ENCODE measurements around the gene DAB2IP. TPM values are rescaled to one million over a fixed set of nuclear protein-coding genes. Genes with fewer than 3 reads are reported as not detected.
"Not testable (repeated sequence)": the region's sequence is repeated elsewhere in the genome, so short reads cannot be mapped to it uniquely, and the experiment has no call there.

Gene DAB2IP
- total RNA-seq, 1 donor from 2014 or later = 24.3 TPM

GRCh38 chr9:121786998-121787422 is 135.6 kb downstream of the DAB2IP start:
- H3K27ac Mint-ChIP-seq = no peak overlapping the region
- no peak overlapping the region for H3K4me3 ChIP-seq
- no peak overlapping the region for H3K4me2 ChIP-seq
- no peaks in the 10 kb centered on the region for H3K27me3 ChIP-seq
- peaks cover 34% of the 10 kb centered on the region for H3K4me1 ChIP-seq
- H3K36me3 Mint-ChIP-seq = peaks cover 14% of the 10 kb centered on the region
- peaks cover 16% of the 10 kb centered on the region for H3K27me3 Mint-ChIP-seq (ENCODE audit: insufficient read depth, low read depth)
- H3K9me3 ChIP-seq (ENCODE audit: low read depth) = no peaks in the 10 kb centered on the region
- H3K9me3 Mint-ChIP-seq = no peaks in the 10 kb centered on the region
- no peak for TF ChIP-seq CTCF (IDR thresholded peaks at IDR 0.05)
- no peak for TF ChIP-seq EZH2 (IDR thresholded peaks at IDR 0.05)
- TF ChIP-seq EZH2phosphoT487 (IDR thresholded peaks at IDR 0.05) = no peak
- peaks cover 43% of the 10 kb centered on the region for H3K4me1 Mint-ChIP-seq
- no peaks in the 10 kb centered on the region for H3K79me2 ChIP-seq (ENCODE audit: low read depth)
- peaks cover 16% of the 10 kb centered on the region for H4K20me1 ChIP-seq (ENCODE audit: low read depth)
- peaks cover 20% of the 10 kb centered on the region for H3F3A ChIP-seq (ENCODE audit: low read depth)
- H3K27ac ChIP-seq = no peak overlapping the region
- H3K4me3 Mint-ChIP-seq = no peak overlapping the region
- peak; percentile 33 for DNase-seq (ENCODE audit: low spot score)
- no peak overlapping the region for H3K9ac ChIP-seq
- no peak overlapping the region for H2AFZ ChIP-seq (replicated peaks)
- H3K36me3 ChIP-seq = no peaks in the 10 kb centered on the region

DNA sequence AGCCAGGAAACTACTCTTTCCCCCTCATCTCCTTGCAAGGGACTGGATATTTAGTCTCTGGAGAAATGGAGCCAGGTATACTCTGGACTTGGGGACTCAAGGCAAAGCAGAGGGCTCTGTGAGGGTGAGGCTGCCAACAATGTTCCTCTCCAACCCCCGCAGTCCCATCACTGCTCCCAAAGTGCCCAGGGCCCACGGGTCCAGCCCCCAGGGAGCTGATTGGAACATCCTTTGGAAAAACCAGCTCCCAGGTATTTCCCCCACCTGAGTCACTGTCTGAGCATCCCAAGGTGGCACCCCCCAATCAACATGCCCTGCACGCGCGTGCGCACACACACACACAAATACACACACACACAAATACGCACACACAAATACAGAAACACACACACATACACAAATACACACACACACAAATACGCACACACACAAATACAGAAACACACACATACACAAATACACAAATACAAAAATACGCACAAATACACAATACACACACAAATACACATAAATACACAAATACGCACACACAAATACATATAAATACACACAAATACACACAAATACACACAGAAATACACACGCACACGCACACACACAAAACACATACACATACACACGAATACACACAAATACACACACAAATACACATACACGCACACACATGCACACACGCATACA is 137.4 kb downstream of the DAB2IP start:
- H3K27ac Mint-ChIP-seq = peak overlapping the region; percentile 12
- Histone ChIP-seq H3K27ac (no peak overlapping the region), H3K4me3 (no peak overlapping the region), H3K79me2 (ENCODE audit: low read depth) (no peaks in the 10 kb centered on the region), H3K27me3 (no peaks in the 10 kb centered on the region), H3K9me3 (ENCODE audit: low read depth) (no peaks in the 10 kb centered on the region), H2AFZ (replicated peaks) (no peak overlapping the region), H3K4me2 (no peak overlapping the region), H3K4me1 (peaks cover 22% of the 10 kb centered on the region), H3K9ac (no peak overlapping the region), H4K20me1 (ENCODE audit: low read depth) (peaks cover 7% of the 10 kb centered on the region), H3F3A (ENCODE audit: low read depth) (peaks cover 6% of the 10 kb centered on the region), H3K36me3 (no peaks in the 10 kb centered on the region)
- H3K36me3 Mint-ChIP-seq = peaks cover 9% of the 10 kb centered on the region
- H3K27me3 Mint-ChIP-seq (ENCODE audit: insufficient read depth, low read depth) = peaks cover 18% of the 10 kb centered on the region
- DNase-seq (ENCODE audit: low spot score) = no peak
- no peak overlapping the region for H3K4me3 Mint-ChIP-seq
- peaks cover 36% of the 10 kb centered on the region for H3K4me1 Mint-ChIP-seq
- no peak for TF ChIP-seq EZH2phosphoT487 (IDR thresholded peaks at IDR 0.05)
- TF ChIP-seq EZH2 (IDR thresholded peaks at IDR 0.05) = no peak
- TF ChIP-seq CTCF (IDR thresholded peaks at IDR 0.05) = no peak
- H3K9me3 Mint-ChIP-seq = no peaks in the 10 kb centered on the region

GRCh38 chr9:121790841-121791240 is 139.4 kb downstream of the DAB2IP start:
- no peak overlapping the region for H3K27ac ChIP-seq
- no peaks in the 10 kb centered on the region for H4K20me1 ChIP-seq (ENCODE audit: low read depth)
- H3K9me3 ChIP-seq (ENCODE audit: low read depth) = no peaks in the 10 kb centered on the region
- no peak overlapping the region for H3K9ac ChIP-seq
- Mint-ChIP-seq H3K4me1 (peaks cover 17% of the 10 kb centered on the region), H3K27ac (no peak overlapping the region), H3K36me3 (peaks cover 6% of the 10 kb centered on the region), H3K4me3 (no peak overlapping the region), H3K27me3 (ENCODE audit: insufficient read depth, low read depth) (peaks cover 13% of the 10 kb centered on the region), H3K9me3 (no peaks in the 10 kb centered on the region)
- H3K79me2 ChIP-seq (ENCODE audit: low read depth) = no peaks in the 10 kb centered on the region
- H3F3A ChIP-seq (ENCODE audit: low read depth) = no peaks in the 10 kb centered on the region
- no peak for DNase-seq (ENCODE audit: low spot score)
- TF ChIP-seq EZH2 (IDR thresholded peaks at IDR 0.05) (no peak), CTCF (IDR thresholded peaks at IDR 0.05) (no peak), EZH2phosphoT487 (IDR thresholded peaks at IDR 0.05) (no peak)
- no peak overlapping the region for H3K4me2 ChIP-seq
- H2AFZ ChIP-seq (replicated peaks) = no peak overlapping the region
- H3K4me1 ChIP-seq = peaks cover 6% of the 10 kb centered on the region
- no peaks in the 10 kb centered on the region for H3K27me3 ChIP-seq
- no peaks in the 10 kb centered on the region for H3K36me3 ChIP-seq
- no peak overlapping the region for H3K4me3 ChIP-seq

- H3K27ac ChIP-seq; H3K9ac ChIP-seq; H2AFZ ChIP-seq (replicated peaks); H3K4me1 ChIP-seq; H3K4me3 ChIP-seq; H3K27me3 Mint-ChIP-seq (ENCODE audit: insufficient read depth, low read depth); H3F3A ChIP-seq (ENCODE audit: low read depth); H4K20me1 ChIP-seq (ENCODE audit: low read depth); H3K4me3 Mint-ChIP-seq; H3K36me3 ChIP-seq; H3K4me2 ChIP-seq; H3K27me3 ChIP-seq; H3K36me3 Mint-ChIP-seq; DNase-seq (ENCODE audit: low spot score); H3K9me3 Mint-ChIP-seq; H3K79me2 ChIP-seq (ENCODE audit: low read depth); H3K9me3 ChIP-seq (ENCODE audit: low read depth): not testable (repeated sequence)
- Mint-ChIP-seq H3K4me1 (peaks cover 11% of the 10 kb centered on the region), H3K27ac (peak overlapping the region; percentile 44)
These were observed 141.0 kb downstream of the DAB2IP start for GRCh38 chr9:121792476-121792875.

GRCh38 chr9:121794334-121794733 is 142.9 kb downstream of the DAB2IP start:
- not testable (repeated sequence) for H3K4me2 ChIP-seq; H3K4me1 Mint-ChIP-seq; H3K27me3 Mint-ChIP-seq (ENCODE audit: insufficient read depth, low read depth); DNase-seq (ENCODE audit: low spot score); H3K36me3 ChIP-seq; H3K4me1 ChIP-seq; H3K9me3 ChIP-seq (ENCODE audit: low read depth); H3F3A ChIP-seq (ENCODE audit: low read depth); H2AFZ ChIP-seq (replicated peaks); H3K36me3 Mint-ChIP-seq; H3K4me3 ChIP-seq; H3K9me3 Mint-ChIP-seq; H3K79me2 ChIP-seq (ENCODE audit: low read depth); H3K27ac Mint-ChIP-seq; H3K4me3 Mint-ChIP-seq; H3K27me3 ChIP-seq; H4K20me1 ChIP-seq (ENCODE audit: low read depth); H3K9ac ChIP-seq; H3K27ac ChIP-seq

Measured in neural progenitor cell (in vitro differentiated cells).